ENCODE results near the gene PLCB3. TPM values are rescaled to one million over a fixed set of nuclear protein-coding genes. Genes with fewer than 3 reads are reported as not detected.

Gene PLCB3
- total RNA-seq, 6 experiments from 2014 or later = 5.4 to 8.0 (median 6.7) TPM

DNA sequence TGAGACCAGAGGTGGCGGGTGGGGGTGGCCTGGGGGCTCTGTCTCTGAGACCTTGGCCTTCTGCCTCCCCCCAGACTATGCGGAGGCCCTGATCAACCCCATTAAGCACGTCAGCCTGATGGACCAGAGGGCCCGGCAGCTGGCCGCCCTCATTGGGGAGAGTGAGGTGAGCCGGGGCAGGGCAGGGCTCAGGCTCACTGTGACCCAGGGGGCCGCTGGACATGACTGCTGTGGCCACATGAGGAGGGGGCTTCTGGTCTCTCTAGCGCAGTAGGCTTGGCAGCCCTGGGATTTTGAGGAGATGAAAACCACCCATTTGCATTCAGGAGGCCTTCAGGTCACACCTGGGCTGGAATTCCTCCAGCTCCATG lies 12.6 kb downstream of the PLCB3 start:
- intact Hi-C loops (cut with DNase I) = no loop called here
- DNase-seq (no peak), ATAC-seq (no peak)
- H3K27me3 ChIP-seq = no peaks in the 10 kb centered on the region
- no peak for TF ChIP-seq POLR2A (IDR thresholded peaks at IDR 0.05)
- TF ChIP-seq, protein P1, sequence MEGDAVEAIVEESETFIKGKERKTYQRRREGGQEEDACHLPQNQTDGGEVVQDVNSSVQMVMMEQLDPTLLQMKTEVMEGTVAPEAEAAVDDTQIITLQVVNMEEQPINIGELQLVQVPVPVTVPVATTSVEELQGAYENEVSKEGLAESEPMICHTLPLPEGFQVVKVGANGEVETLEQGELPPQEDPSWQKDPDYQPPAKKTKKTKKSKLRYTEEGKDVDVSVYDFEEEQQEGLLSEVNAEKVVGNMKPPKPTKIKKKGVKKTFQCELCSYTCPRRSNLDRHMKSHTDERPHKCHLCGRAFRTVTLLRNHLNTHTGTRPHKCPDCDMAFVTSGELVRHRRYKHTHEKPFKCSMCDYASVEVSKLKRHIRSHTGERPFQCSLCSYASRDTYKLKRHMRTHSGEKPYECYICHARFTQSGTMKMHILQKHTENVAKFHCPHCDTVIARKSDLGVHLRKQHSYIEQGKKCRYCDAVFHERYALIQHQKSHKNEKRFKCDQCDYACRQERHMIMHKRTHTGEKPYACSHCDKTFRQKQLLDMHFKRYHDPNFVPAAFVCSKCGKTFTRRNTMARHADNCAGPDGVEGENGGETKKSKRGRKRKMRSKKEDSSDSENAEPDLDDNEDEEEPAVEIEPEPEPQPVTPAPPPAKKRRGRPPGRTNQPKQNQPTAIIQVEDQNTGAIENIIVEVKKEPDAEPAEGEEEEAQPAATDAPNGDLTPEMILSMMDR (IDR thresholded peaks at IDR 0.05) = no peak
- no CpG with 5 or more reads among the region's 8 CpGs for WGBS (ENCODE audit: insufficient coverage, low coverage, low lambda C conversion rate, missing lambda C conversion rate)
- no peak overlapping the region for H3K4me3 ChIP-seq
- peaks cover 0 to 9% (median 7%) of the 10 kb centered on the region in 4 donors for H3K4me1 ChIP-seq
- no peaks in the 10 kb centered on the region for H3K9me3 ChIP-seq
- H3K36me3 ChIP-seq = no peaks in the 10 kb centered on the region
- H3K27ac ChIP-seq = no peak overlapping the region

DNA sequence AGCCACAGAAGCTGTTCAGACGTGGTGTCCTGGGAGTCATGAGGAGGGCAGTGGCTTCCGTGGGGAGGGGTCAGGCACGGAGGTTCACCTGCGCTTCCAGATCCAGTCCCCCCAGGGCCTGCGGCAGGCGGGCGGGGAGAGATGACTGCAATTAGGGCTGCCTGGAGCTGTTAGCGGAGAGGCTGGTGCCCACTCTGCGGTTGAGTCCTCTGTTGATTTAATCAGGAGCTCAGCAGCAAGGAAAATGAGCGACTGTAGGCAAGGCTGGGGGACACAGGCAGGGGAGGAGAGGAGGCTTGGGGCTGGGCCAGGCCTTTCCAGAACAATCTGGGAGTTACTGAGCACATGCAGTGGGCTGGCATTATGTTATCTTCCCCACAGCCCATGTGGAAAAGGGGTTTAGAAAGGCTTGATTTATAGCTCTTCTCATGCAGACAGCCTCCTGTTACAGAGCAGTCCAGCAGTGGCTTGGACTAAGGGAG lies 13.1 kb downstream of the PLCB3 start:
- H3K9me3 ChIP-seq = no peaks in the 10 kb centered on the region
- 80% methylated on average over 5 of the region's 10 CpGs for WGBS (ENCODE audit: insufficient coverage, low coverage, low lambda C conversion rate, missing lambda C conversion rate)
- intact Hi-C loops (cut with DNase I) = no loop called here
- no peaks in the 10 kb centered on the region for H3K36me3 ChIP-seq
- TF ChIP-seq, protein P1 (IDR thresholded peaks at IDR 0.05) = no peak
- TF ChIP-seq POLR2A (IDR thresholded peaks at IDR 0.05) = no peak
- no peak overlapping the region for H3K4me3 ChIP-seq
- DNase-seq (no peak), ATAC-seq (no peak)
- no peak overlapping the region for H3K27ac ChIP-seq
- peaks cover 0 to 11% (median 7%) of the 10 kb centered on the region in 4 donors for H3K4me1 ChIP-seq
- H3K27me3 ChIP-seq = no peaks in the 10 kb centered on the region

DNA sequence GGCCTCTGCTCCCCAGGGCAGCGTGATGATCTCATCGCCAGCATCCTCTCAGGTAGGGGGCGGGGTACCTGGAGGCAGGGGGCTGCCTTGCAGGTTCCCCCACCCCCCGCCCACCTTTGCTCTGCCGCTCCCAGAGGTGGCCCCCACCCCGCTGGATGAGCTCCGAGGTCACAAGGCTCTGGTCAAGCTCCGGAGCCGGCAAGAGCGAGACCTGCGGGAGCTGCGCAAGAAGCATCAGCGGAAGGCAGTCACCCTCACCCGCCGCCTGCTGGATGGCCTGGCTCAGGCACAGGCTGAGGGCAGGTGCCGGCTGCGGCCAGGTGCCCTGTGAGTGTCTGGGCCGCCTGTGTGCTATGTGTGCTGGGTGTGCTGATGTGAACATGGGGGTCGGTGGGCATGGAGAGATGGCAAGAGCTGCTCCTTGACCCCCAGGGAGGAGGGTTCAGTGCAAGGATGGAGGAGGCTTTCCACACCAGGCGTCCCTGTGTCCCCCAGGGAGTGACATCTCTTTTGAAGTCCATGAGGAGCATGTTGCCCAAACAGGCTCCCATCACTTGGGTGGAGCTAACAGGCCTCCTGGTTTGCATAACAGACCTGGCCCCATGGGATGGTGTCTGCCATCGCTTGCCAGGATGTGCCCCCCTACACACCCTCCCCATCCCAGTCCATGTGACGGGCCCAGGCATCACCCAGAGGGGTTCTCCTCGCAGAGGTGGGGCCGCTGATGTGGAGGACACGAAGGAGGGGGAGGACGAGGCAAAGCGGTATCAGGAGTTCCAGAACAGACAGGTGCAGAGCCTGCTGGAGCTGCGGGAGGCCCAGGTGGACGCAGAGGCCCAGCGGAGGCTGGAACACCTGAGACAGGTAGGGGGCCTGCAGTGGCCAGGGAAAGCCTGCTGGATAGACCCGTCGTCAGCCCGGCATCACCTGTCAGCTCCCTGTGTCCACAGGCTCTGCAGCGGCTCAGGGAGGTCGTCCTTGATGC lies 14.1 kb downstream of the PLCB3 start:
- intact Hi-C loops (cut with DNase I) = no loop called here
- H3K27ac ChIP-seq = no peak overlapping the region
- TF ChIP-seq POLR2A (IDR thresholded peaks at IDR 0.05) = no peak
- TF ChIP-seq, protein P1 (IDR thresholded peaks at IDR 0.05) = no peak

DNA sequence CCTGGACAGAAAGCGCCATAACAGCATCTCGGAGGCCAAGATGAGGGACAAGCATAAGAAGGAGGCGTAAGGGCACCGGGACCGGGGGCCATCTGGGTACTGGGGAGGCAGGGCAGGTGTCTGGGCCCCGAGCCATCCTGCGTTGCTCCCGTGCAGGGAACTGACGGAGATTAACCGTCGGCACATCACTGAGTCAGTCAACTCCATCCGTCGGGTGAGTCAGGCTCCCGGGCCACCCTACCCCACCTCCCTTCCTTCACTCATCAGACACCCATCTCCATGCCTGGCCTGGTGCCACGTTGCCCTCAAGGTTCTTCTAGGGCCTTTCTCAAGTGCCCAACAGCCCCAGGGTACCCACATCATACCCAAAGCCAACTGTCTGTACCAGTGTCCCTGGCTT lies 15.0 kb downstream of the PLCB3 start:
- Histone ChIP-seq H3K4me1 (peaks cover 0 to 11% (median 7%) of the 10 kb centered on the region in 4 donors), H3K4me3 (no peak overlapping the region), H3K27ac (no peak overlapping the region), H3K9me3 (no peaks in the 10 kb centered on the region), H3K36me3 (no peaks in the 10 kb centered on the region), H3K27me3 (no peaks in the 10 kb centered on the region)
- ATAC-seq = no peak
- WGBS (ENCODE audit: insufficient coverage, low coverage, low lambda C conversion rate, missing lambda C conversion rate) = no CpG with 5 or more reads among the region's 15 CpGs
- TF ChIP-seq, protein P1 (IDR thresholded peaks at IDR 0.05) = no peak
- no peak for TF ChIP-seq POLR2A (IDR thresholded peaks at IDR 0.05)
- DNase-seq = no peak
- intact Hi-C loops (cut with DNase I) = no loop called here

More for the DNA sequence above, 14.1 kb downstream of the PLCB3 start:
- ATAC-seq (no peak), DNase-seq (no peak)
- no peak overlapping the region for H3K4me3 ChIP-seq
- H3K36me3 ChIP-seq = no peaks in the 10 kb centered on the region
- peaks cover 0 to 11% (median 7%) of the 10 kb centered on the region in 4 donors for H3K4me1 ChIP-seq
- H3K27me3 ChIP-seq = no peaks in the 10 kb centered on the region
- no peaks in the 10 kb centered on the region for H3K9me3 ChIP-seq
- WGBS (ENCODE audit: insufficient coverage, low coverage, low lambda C conversion rate, missing lambda C conversion rate) = 79% methylated on average over 9 of the region's 35 CpGs

All from right lobe of liver (tissue), 6 donors.